Fibroblast of gingiva (primary cell): ENCODE results near the gene HERC3.
A peak's percentile ranks its signal among the peaks of the same experiment; 100 is the strongest.

Experiments
- DNase-seq: peaks from one replicate; pipeline ENCODE4 v3.0.0-alpha.2; 2011; ENCODE audit warnings: low read depth

The HERC3 gene

DNA sequence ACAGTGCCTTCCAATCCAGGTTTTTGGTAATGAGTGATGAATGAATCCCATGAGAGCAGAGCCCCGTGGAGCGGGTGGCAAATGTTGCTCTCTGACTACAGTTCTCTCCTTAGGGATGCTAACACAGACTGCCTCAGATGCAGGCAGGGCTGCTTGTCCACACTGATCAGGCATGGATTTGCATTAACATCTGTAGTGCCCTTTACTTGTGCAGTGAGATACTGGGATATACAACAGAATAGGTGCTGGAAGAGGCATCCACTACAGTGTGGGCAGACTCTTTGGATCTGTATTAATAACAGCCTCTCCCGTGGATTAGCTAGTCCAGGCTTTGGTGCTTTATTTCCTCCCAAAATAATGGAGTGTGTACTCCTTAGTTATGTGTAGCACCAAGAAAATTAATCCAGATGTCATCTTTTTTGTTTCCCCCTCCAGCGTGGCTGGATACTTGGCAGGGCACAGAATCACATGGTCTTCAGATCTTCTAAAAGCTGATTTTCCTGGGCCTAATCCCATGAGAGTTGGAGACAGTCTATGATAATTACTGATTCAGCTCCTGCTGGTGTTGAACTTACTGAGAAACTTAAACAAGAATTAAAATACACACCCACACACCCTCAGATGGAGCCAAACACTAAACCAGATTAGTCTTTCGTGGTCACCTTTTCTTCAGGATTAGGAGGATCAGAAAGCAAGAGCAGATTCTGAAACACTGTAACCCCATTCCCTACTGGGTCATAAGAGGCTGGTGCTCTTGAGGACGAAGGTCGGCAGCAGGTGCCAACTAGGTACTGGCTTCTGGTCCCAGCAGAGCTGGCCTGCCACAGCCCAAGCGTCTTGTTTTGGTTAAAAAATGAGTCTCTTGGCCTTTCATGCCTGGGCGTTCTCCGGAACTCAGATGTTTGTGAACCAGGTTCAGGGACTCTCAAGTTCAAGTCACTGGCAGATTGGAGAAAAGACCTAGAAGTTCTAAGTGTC, 128.5 kb downstream of the HERC3 start:
- DNase-seq: peak; percentile 15

DNA sequence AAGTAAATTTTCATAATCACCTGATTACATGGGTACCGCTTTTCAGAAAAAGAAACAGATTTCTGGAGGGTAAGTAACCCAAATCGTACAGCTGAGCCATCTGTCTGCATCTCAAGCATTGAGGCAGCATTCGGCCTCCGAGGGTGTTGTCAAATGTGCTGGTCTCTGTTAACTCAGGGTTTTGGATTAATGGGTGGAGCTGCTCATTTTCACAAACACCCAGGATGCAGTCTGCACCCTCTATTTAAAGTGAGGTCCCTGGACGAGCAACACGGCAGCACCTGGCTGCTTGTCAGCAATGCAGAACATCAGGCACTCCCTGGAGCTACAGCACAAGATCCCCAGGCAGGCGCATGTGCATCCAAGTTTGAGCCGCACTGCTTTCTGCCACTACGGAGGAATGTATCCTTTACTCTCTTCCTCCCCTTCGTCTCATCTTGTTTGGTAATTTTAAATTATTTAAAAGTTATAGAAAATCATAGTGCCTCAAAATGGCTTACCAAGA, 130.0 kb downstream of the HERC3 start:
- DNase-seq: no peak

DNA sequence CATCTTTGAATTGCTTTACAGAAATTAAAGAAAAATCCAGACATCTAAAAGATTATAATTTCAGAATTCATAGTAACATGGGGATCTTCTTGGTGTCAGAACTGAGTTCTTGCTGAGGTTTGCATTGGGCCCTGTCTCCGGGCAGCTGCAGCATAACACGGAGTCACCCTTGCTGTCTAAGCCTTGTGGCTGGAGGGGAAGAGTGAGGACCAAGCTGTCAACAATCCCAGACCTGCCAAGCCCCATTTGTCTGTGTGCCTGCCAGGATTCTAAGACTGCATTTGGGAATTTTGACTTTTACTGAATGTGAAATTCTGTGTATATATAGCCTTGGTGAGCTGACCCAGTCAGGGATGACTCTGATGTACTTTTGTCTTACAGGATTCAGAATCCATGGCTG, 130.5 kb downstream of the HERC3 start:
- DNase-seq: no peak

DNA sequence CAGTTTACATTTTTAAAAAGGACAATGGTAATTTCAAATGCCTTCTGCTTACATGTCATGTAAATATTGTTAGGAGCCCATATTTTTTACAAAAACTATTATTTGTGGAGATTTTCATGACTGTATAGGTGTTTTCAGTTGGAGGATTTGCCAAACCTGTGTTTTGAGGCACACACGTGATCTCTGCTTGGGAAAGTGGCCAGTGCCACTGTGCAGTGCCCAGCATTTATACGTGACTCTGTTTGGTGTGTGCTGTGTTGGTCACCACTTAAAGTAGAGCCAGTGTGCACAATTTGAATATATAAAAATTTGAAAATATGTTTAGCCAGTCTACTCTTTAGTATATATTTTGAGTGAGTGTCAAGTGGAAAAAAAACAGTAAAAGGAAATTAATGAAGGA, 132.1 kb downstream of the HERC3 start:
- DNase-seq: no peak

DNA sequence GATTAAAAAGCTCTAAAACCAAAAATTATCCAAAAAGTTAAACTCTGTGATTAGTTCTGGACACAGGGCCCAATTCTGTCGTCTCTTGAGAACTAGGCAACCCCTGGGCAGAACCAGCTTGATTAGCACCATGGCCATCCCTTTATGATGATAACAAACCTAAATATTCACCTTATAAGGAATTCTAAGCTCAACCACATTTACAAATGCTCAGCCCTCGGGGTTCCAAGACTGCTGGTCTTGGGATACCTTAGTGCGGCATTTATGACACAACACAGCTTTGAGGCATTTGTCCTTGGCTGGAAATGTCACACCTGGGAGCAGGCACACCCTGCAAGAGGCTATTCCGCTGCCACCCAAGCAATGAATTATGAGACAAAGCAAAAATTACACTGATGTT, 132.9 kb downstream of the HERC3 start:
- no peak for DNase-seq

DNA sequence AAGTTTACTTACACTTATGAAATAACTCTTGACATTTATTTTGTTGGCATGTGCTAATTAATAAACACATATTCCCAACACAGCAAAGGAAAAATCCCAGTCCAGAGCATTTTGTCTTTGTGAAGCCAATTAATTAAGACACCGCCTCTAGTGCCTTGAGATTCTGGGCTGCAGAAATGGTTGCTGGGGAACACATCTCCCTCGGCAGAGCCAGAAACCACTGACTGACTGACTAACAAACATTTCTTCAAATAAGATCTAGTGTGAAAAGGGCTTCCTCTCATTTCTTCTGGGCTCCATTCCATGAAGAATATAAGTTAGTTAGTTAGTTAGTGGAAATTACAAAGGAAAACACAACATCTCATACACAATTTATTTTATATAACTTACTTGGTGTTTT, 133.7 kb downstream of the HERC3 start:
- no peak for DNase-seq

DNA sequence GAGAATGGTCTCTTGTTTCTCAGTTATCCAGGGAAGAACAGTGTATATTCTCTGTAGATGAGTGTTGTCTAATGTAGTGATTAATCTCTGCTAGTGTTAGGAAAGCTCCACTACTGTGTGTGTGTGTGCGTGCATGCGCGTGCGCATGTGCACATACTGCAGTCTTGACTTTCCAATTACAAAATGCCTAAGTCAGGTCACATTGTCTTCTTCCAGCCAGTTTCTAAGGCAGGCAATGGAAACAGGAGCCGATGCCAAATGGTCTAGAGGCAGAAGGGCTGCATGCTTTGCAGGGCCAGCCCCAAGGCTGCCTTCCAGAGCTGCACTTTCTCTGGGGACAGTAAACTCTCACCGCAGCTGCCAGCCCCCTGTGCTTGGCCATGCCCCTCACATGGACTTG, 135.9 kb downstream of the HERC3 start:
- peak; percentile 54 for DNase-seq

DNA sequence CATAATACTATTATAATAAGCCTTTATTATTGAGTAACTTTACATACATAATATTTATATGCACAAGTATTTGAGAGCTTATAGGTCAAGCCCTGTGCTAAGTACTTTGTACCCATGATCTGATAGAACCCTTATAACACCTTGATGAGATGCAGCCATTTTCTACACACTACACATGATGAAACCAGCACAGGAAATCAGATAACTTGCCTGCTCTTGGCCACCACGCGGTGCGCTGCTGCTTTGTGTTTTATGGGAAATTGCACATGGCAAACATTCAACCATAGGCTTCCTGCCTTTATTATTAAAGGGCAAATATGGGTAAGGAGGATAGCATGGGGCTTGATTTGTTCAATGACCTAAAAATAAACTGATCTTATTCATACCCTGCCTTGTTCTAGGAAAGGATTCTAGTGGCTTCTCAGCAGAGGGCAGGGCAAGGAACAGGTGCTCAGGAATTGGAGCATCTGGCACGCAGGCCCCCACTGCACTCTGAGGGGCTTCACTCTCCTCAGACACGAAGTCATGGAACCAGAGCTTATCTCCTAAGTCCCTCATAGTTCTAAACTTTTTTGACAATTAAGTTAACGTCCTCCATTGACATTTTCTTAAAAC, 137.0 kb downstream of the HERC3 start:
- no peak for DNase-seq

DNA sequence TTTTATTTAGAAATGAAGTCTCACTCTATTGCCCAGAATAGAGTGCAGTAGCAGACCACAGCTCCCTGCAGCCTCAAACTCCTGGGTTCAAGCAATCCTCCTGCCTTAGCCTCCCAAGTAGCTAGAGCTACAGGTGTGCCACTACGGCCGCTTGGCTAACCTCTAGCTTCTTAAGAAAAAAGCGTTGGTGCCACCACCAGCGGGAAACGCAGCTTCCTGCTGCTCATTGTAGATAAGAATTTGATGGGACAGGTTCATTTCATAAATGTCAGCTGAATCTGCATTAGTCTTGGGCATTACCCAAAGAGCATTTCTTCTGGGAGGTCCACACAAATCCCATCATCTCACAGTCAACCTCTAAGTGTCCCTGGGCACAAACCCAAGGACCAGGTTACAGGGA, 138.5 kb downstream of the HERC3 start:
- no peak for DNase-seq

DNA sequence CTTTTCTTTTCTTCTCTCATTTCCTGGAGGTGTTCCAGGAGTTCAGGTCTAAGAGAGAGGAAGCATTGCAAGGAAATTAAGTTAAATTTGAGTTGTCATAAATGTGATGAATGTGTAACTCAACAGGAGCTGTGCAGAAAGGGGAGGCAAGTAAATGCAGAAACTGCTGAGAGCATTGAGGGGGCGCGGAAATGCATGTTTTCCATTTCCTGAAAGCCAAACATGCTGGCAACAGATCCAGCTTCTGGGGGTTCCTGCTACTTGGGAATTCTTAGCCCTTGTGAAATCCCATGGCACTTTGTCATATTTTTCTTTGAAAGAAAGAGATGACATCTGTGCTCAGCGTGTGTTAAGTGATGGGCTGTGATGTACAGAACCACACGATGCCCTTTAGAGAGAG, 139.1 kb downstream of the HERC3 start:
- peak; percentile 24 for DNase-seq

DNA sequence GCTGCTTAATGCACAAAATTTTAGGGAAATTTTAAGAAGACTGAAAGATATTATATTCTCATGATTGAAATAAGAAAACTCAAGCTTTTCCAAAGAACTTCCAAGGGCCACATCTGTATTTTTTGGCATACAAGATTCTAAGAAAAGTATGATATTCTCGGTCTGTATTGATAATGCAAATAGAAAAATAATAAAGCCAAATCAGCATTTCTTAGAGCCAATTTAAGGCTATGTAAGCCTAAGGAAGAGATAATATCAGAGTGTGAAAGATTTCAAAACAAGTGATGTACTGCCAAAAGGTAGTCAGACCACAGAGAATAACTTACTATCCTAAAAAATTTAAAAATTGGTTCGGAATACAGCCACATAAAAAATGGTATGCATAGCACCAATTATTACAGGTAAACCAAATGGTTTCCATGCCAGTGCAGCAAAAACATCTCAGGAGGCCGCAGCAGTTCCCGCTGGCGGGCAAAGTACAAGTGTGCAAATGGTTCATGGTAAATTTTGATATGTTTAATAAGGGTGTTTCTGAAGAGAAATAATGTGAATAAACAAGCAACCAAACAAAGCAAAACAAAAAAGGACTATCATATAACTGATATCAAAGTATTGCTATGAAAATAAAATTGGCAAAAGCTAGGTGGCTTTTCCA, 140.6 kb downstream of the HERC3 start:
- DNase-seq: no peak

DNA sequence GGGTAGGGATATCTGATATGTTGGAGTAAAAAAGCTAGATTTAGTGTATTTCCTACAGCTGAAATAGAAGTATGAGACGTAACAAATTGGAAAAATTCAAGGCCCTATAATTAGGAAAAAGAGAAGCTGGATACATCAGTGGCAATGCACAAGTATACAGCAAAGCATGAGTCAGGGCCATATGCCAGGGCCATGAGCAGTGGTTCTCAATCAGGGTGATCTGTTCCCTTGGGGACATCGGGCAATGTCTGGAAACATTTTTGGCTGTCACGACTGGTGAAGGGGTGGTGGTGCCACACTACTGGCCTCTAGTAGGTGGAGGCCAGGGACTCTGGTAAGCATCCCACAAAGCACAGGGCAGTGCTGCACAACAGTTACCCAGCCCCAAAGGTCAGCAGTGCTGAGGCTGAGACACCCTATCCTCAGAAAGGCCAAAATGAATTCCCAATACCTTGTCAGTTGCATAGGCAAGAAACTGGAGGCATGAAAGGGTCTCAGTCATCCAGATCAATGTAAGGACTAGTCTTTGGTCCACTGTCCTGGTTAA, 142.2 kb downstream of the HERC3 start:
- DNase-seq: no peak

DNA sequence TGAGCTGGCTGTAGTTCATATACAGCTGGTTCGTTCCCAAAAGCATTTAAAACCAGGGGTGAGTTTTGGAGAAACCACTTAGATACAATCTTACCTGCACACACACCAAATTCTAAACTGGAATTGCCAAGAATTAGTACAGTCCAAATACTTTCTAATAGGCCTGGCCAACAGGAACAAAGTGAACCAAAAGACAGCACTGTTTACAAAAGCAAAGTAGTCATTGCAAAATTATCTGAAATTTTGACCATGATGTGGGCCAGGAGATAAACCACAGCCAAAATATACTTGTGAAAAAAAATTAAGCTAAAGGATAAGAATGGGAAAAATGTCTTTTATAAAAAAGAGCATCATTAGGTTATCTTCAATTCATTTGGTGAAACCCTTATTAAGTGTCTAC, 143.3 kb downstream of the HERC3 start:
- peak; percentile 37 for DNase-seq

DNA sequence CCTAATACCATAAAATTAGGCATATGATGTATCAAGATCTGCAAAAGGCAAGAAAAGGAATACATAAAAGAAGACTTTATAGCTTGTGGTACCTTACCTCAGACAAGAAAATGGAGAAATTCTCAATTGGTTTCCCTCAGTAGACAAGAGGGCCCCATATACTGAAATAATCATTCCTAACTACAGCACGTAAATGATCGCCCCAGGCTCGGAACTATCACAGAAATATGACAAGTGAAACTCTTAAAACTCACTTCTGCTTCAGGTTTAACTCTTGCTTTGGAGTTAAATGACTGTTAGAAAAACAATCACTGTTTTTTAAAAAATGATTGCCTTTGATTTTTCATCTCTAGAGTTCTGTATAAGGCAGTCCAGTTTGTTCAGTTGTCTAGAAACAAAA, 144.0 kb downstream of the HERC3 start:
- DNase-seq: no peak

DNA sequence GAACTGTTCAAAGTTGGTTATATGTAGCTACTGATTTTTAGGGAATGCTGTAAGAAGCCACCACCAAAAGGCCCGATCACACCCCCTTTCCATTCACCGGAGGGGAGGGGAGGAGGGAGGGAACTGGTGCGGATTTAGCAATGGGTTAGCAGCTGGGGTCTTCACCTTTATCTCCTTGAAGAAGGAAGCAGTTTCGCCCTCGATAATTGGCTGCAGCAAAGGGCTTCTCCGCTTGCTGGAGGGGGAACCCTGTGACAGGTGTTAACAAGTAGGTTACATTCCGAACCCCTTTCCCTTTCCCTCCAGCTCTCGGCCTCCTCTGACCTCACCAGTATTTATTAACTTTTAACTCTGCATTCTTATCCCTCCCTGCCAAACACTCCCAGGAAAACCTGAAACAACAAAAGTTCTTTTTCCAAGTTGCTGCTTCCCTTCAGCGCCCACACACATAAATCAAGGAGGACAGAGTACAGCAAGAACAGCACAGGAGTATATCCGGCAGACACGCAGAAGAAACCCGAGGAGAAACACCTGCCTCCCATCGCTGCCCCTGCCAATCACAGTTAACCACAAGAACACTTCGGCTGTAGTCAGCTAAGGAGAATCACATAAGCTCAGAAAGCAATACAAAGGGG, 145.1 kb downstream of the HERC3 start:
- DNase-seq: no peak

DNA sequence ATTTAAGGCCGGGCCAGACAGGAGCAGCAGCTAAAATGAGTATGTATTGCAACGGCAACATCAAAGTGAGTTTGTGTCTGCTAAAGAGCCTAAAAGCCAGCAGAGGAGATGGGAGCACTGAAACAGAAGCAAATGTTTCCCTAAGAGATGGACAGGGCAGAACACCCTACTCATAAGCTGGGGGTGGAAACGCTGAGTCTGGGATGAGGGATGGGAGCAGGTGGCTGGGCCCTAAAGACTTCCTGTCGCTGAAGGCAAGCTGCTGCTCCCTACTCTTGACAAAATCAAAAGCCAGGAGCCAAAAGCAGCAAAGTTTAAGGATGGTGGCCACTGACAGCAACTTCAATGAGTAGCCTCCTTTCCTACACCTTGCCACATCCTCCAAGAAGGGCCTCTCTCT, 145.9 kb downstream of the HERC3 start:
- DNase-seq: no peak

DNA sequence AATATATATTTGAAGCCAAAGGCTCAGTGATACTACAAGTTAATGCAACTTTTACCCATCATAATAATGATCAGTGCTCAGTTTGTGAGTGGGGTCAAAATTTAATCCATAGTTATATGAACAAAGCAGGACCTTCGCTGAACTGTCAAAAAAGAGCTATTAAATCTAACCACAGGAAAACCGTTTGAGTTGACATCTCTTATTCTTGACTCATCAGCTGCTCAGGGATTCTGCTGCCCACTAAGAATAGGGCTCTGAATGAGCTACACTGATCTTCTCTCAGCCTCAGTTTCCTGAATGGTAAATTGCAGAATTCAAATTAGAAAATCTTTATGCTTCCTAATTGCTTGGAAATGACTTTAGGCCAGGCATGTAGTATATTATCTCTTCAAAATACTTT, 150.3 kb downstream of the HERC3 start:
- DNase-seq: no peak

DNA sequence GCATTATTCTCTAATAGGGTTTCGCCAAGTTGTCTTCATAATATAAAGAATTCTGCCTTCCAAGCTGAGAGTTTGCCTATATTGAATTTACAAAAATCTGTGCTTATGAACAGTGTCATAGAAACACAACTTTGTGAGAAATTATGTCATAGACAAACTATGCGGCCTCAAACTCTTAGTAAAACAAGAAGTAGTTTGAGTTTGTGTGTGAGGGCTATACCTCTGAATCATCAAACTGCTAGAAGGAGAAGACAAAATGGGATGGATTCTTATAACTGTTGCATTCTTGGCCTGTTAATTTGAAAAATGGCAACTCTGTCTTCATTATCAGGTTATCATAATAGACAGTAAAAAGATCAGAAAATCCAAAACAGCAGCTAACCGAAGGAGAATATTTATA, 151.4 kb downstream of the HERC3 start:
- DNase-seq: peak; percentile 38

DNA sequence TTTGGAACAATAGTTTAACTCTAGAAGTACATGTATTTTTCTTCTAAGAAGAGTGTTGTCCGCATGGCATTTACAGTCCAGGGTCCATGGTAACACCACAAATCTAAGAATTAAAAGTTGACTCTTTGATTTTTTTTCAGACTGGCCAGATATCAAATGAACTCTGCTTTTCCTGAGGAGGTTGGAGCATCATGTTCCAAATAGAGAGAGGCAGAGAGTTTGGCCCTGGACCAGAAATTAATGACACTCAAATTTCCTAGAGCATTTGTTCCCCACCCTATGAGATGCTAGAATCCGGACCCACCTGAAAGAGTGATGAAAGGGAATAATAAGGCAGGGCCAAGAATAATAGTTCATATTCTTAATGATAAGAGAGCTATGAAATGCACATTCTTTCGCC, 152.3 kb downstream of the HERC3 start:
- no peak for DNase-seq

DNA sequence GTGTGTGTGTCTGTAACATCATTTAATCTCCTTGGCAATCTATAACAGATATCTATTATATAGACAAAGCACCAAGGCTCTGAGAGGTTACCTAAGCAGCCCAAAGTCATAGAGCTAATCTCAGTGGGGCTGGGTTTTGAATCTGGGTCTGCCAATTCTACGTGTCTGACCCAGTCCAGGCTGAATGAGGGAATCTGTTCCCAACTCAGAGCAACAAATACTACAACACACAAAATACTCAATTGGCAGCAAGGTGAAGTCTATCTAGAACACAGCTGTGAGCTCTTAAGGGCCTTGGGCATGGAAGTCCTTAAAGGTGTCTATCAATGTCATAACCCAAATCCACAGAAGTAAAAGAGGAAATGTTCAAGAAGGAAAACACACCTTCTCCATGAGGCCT, 152.9 kb downstream of the HERC3 start:
- no peak for DNase-seq

DNA sequence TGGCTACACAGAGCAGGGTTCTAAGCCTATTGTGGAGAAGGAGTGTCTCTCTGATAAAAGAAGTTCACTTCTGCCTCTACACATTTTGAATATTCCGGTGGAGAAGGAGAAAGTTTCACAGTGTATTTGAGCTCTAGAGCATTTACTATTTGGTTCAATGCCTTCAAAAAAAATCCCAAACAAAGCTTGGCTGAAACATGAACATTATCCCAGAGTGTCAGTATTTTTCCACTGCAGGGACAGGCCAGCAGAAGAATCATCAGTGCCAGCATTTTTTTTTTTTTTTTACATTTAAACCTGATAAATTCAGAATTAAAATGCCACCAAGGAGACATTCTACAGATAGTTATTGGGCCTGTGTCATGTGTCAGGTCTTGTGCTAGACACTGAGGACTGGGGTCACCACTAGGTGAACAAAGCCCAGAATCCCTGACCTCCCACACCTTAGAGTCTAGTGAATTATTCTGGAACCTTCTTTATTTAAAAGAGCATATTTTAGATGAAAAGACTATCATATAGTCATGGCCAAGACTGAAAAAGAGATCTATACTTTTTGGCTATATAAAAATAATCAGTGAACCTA, 153.4 kb downstream of the HERC3 start:
- no peak for DNase-seq

DNA sequence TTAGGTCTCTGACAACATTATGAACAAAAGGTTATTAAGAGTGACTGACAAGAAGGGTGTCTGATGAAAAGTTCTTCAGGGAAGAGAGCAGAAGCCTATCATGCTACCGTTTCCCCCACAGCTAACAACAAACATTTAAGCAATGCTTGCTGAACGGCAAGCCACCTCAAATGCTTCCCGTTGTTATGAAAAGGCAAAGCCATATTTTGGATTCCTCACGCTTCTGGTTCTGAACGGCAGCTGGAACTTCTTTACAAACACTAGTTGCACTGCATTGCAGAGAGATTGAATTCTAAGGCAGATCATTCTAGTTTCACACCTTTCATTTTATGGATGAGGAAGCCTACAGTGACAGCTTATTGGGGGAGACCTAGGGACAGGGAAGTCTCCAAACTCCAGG, 153.9 kb downstream of the HERC3 start:
- DNase-seq: no peak
